ENCODE results near the gene DMD.
"Not testable (repeated sequence)": the region's sequence is repeated elsewhere in the genome, so short reads cannot be mapped to it uniquely, and the experiment has no call there.

DMD gene

GRCh38 chrX:31962256-31962655 is 1249.1 kb downstream of the DMD start:
- TF ChIP-seq POLR2AphosphoS5 (IDR thresholded peaks at IDR 0.05; ENCODE audit: low read depth, low read length), result no peak
- TF ChIP-seq POLR2A (IDR thresholded peaks at IDR 0.05; ENCODE audit: low read depth, low read length), result no peak
- no peak for TF ChIP-seq TAF1 (IDR thresholded peaks at IDR 0.05; ENCODE audit: borderline replicate concordance, low read depth, low read length)
- FAIRE-seq (no peak), DNase-seq (ENCODE audit: insufficient read length) (no peak)

- FAIRE-seq (no peak), DNase-seq (ENCODE audit: insufficient read length) (no peak)
- no peak for TF ChIP-seq POLR2AphosphoS5 (IDR thresholded peaks at IDR 0.05; ENCODE audit: low read depth, low read length)
- TF ChIP-seq POLR2A (IDR thresholded peaks at IDR 0.05; ENCODE audit: low read depth, low read length), result no peak
- TF ChIP-seq TAF1 (IDR thresholded peaks at IDR 0.05; ENCODE audit: borderline replicate concordance, low read depth, low read length), result no peak
Observed at GRCh38 chrX:31934842-31935370, 1276.4 kb downstream of the DMD start.

GRCh38 chrX:31934015-31934414 is 1277.3 kb downstream of the DMD start:
- no peak for FAIRE-seq
- TF ChIP-seq POLR2A (IDR thresholded peaks at IDR 0.05; ENCODE audit: low read depth, low read length) (no peak), TAF1 (IDR thresholded peaks at IDR 0.05; ENCODE audit: borderline replicate concordance, low read depth, low read length) (no peak), POLR2AphosphoS5 (IDR thresholded peaks at IDR 0.05; ENCODE audit: low read depth, low read length) (no peak)

GRCh38 chrX:31932769-31933168 is 1278.6 kb downstream of the DMD start:
- no peak for DNase-seq (ENCODE audit: insufficient read length)
- TF ChIP-seq TAF1 (IDR thresholded peaks at IDR 0.05; ENCODE audit: borderline replicate concordance, low read depth, low read length), result no peak
- no peak for TF ChIP-seq POLR2A (IDR thresholded peaks at IDR 0.05; ENCODE audit: low read depth, low read length)
- TF ChIP-seq POLR2AphosphoS5 (IDR thresholded peaks at IDR 0.05; ENCODE audit: low read depth, low read length), result no peak
- FAIRE-seq, result no peak

More at GRCh38 chrX:31934015-31934414, 1277.3 kb downstream of the DMD start:
- DNase-seq (ENCODE audit: insufficient read length), result no peak

GRCh38 chrX:31932320-31932719 is 1279.0 kb downstream of the DMD start:
- not testable (repeated sequence) for DNase-seq (ENCODE audit: insufficient read length); FAIRE-seq

GRCh38 chrX:31931225-31931624 is 1280.1 kb downstream of the DMD start:
- no peak for FAIRE-seq
- no peak for DNase-seq (ENCODE audit: insufficient read length)
- TF ChIP-seq TAF1 (IDR thresholded peaks at IDR 0.05; ENCODE audit: borderline replicate concordance, low read depth, low read length) (no peak), POLR2A (IDR thresholded peaks at IDR 0.05; ENCODE audit: low read depth, low read length) (no peak), POLR2AphosphoS5 (IDR thresholded peaks at IDR 0.05; ENCODE audit: low read depth, low read length) (no peak)

- FAIRE-seq (no peak), DNase-seq (ENCODE audit: insufficient read length) (no peak)
- no peak for TF ChIP-seq POLR2A (IDR thresholded peaks at IDR 0.05; ENCODE audit: low read depth, low read length)
- TF ChIP-seq POLR2AphosphoS5 (IDR thresholded peaks at IDR 0.05; ENCODE audit: low read depth, low read length), result no peak
- TF ChIP-seq TAF1 (IDR thresholded peaks at IDR 0.05; ENCODE audit: borderline replicate concordance, low read depth, low read length), result no peak
Observed at GRCh38 chrX:31929366-31929765, 1282.0 kb downstream of the DMD start.

- TF ChIP-seq TAF1 (IDR thresholded peaks at IDR 0.05; ENCODE audit: borderline replicate concordance, low read depth, low read length), result no peak
- no peak for TF ChIP-seq POLR2A (IDR thresholded peaks at IDR 0.05; ENCODE audit: low read depth, low read length)
- no peak for TF ChIP-seq POLR2AphosphoS5 (IDR thresholded peaks at IDR 0.05; ENCODE audit: low read depth, low read length)
- no peak for DNase-seq (ENCODE audit: insufficient read length)
- FAIRE-seq, result no peak
Observed at GRCh38 chrX:31921236-31921635, 1290.1 kb downstream of the DMD start.

- FAIRE-seq (no peak), DNase-seq (ENCODE audit: insufficient read length) (no peak)
- TF ChIP-seq POLR2A (IDR thresholded peaks at IDR 0.05; ENCODE audit: low read depth, low read length) (no peak), POLR2AphosphoS5 (IDR thresholded peaks at IDR 0.05; ENCODE audit: low read depth, low read length) (no peak), TAF1 (IDR thresholded peaks at IDR 0.05; ENCODE audit: borderline replicate concordance, low read depth, low read length) (no peak)
Observed at GRCh38 chrX:31909850-31910572, 1301.3 kb downstream of the DMD start.

- FAIRE-seq (no peak), DNase-seq (ENCODE audit: insufficient read length) (no peak)
- TF ChIP-seq TAF1 (IDR thresholded peaks at IDR 0.05; ENCODE audit: borderline replicate concordance, low read depth, low read length) (no peak), POLR2A (IDR thresholded peaks at IDR 0.05; ENCODE audit: low read depth, low read length) (no peak), POLR2AphosphoS5 (IDR thresholded peaks at IDR 0.05; ENCODE audit: low read depth, low read length) (no peak)
Observed at GRCh38 chrX:31894152-31894551, 1317.2 kb downstream of the DMD start.

GRCh38 chrX:31893525-31893924 is 1317.8 kb downstream of the DMD start:
- FAIRE-seq, result no peak

GRCh38 chrX:31889088-31889487 is 1322.3 kb downstream of the DMD start:
- DNase-seq (ENCODE audit: insufficient read length), result no peak
- no peak for TF ChIP-seq POLR2AphosphoS5 (IDR thresholded peaks at IDR 0.05; ENCODE audit: low read depth, low read length)
- TF ChIP-seq POLR2A (IDR thresholded peaks at IDR 0.05; ENCODE audit: low read depth, low read length), result no peak
- TF ChIP-seq TAF1 (IDR thresholded peaks at IDR 0.05; ENCODE audit: borderline replicate concordance, low read depth, low read length), result no peak
- FAIRE-seq, result no peak

More at GRCh38 chrX:31893525-31893924, 1317.8 kb downstream of the DMD start:
- TF ChIP-seq POLR2A (IDR thresholded peaks at IDR 0.05; ENCODE audit: low read depth, low read length) (no peak), TAF1 (IDR thresholded peaks at IDR 0.05; ENCODE audit: borderline replicate concordance, low read depth, low read length) (no peak), POLR2AphosphoS5 (IDR thresholded peaks at IDR 0.05; ENCODE audit: low read depth, low read length) (no peak)
- no peak for DNase-seq (ENCODE audit: insufficient read length)
